GM18498 (cell line): ENCODE measurements around the gene CTSG.
A peak's percentile ranks its signal among the peaks of the same experiment; 100 is the strongest.
"Not testable (repeated sequence)": the region's sequence is repeated elsewhere in the genome, so short reads cannot be mapped to it uniquely, and the experiment has no call there.

ENCODE experiments used
- ATAC-seq: cut with Tn5 transposase; IDR thresholded peaks from one replicate; pipeline ENCODE4 v1.9.1; 2021; ENCODE audit warnings: mild to moderate bottlenecking, moderate library complexity; ENCODE audit not compliant: unreplicated experiment

The CTSG gene

DNA sequence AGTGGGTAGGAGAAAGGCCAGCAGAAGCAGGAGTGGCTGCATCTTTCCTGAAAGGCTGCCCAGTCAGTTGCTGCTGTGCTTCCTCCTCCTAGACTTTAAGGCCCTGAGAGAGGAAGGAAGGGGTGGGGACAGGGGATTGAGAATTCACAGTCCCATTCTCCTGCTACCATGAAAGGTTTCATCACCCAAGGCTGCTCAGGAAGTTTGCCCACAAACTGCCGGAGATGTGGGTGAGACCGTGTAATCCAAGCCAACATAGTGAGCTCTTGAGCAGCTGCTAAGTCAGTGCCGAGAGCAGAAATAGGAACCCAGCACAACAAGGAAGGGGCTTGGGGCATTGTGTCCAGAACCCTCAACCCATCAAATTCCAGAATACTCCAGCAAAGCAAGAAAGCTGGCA lies at the start of gene CTSG:
CTSG (minus strand) TSS at position 69 of the 400 bp plus-strand sequence; CDS start at position 42, 27 bp downstream.
- ATAC-seq: no peak

GRCh38 chr14:24613747-24614146 lies 37.7 kb upstream of the CTSG start:
- no peak for ATAC-seq

DNA sequence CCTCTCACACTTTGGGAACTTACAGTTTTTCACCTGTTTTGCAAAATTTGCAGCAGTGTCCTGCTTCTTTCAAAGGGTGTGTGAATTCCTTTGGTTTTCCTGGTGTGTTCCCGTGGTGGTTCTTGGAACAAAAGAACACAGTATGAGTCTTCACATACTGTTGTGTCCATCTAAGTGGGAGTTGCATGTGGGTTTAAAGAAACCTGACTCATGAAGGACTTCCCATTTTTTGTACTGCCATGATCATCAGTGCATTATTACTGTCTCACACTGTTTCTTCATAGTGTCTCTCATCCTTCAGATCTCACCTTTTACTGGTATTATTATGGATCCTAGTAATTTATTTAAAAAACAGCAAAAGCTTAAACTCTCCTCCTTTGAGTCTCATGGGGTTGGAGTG lies 37.2 kb upstream of the CTSG start:
- no peak for ATAC-seq

DNA sequence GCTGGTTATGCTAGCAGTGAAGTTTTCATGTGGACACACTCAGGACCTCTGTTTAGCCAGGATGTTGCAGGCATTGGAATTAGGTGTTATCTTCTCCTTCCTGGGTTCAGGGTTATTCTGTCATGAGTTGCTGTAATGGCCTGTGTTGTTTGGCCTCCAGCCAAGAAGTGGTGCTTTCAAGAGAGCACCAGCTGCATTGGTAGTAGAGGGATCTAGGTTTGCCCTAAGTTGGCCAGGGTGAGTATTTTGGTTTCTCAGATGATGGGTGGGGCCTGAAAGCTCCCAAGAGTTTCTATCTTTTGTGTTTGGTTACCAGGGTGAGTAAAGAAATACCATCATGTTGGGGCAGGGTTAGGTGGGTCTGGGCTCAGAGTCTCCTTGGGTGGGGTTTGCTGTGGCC lies 36.1 kb upstream of the CTSG start:
- ATAC-seq: peak; percentile 48

GRCh38 chr14:24609655-24610344 lies 33.8 kb upstream of the CTSG start, which contains the start of gene GZMH:
Gene GZMH (minus strand): TSS chr14:24609685. CDS start chr14:24609613, 72 bp downstream.
- ATAC-seq: peak; percentile 65

DNA sequence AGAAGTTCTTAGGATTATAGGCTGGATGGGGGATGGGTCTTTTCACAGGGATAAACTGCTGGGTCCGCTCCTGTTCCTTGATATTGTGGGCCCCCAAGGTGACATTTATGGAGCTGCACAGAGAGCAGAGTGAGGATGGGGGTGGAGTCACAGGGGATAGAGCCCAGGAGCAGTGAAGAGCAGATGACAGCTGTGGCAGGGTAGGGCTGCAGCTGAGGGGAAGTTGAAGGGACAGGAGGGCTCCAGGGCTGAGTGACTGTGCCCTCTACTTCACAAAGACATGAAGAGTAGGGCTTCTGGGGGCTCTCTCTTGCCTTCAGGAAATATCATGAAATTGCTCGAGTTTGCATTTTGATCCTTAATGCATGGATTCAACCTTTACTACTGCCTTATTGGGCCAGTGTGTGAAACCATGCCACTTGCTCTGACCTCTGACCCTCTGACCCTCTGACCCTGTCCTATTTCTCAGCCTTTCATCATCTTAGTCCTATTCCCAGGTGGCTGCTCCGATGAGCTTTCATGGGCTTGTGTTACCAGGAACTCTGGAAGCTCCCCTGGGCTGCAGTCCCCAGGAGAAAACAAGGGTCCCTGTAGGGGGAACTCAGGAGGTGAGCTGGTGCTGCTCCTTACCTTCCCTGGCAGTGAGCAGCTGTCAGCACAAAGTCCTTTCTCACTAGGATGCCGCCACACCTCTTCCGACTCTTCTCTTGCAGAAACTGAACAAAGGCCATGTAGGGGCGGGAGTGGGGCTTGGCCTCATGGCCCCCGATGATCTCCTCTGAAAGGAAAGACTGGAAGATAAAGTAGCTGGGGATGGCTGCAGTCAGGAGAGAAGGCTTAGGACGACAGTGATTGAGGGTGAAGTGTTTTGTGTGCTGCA lies 31.8 kb upstream of the CTSG start:
- ATAC-seq: no peak

DNA sequence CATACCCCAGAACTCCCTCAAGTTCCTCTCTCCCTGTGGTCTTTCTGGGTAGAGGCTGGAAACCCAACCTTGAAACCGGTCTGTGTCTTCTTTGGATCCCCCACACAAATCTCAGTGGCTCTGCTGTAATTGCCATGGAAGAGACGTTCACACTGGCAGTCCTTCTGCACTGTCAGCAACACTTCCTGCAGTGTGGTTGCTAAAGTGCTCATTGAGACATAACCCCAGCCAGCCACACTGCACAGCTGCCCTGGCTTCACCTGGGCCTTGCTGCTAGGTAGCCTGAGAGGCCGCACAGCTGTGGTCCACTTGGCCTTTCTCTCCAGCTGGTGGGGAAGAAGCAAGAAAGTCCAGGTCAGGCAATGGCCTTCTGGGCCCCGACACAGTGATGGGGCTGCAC lies 31.0 kb upstream of the CTSG start:
- ATAC-seq: no peak

GRCh38 chr14:24606297-24606696 lies 30.2 kb upstream of the CTSG start:
- ATAC-seq: no peak

- ATAC-seq: peak; percentile 88
Observed at GRCh38 chr14:24605435-24606190, 29.6 kb upstream of the CTSG start.

- ATAC-seq: no peak
Observed at GRCh38 chr14:24597403-24597802, 21.4 kb upstream of the CTSG start.

- no peak for ATAC-seq
Observed at GRCh38 chr14:24595073-24595808, 19.2 kb upstream of the CTSG start.

- not testable (repeated sequence) for ATAC-seq
Observed at GRCh38 chr14:24591004-24591403, 15.0 kb upstream of the CTSG start.

GRCh38 chr14:24584402-24584801 lies 8.4 kb upstream of the CTSG start:
- ATAC-seq: not testable (repeated sequence)

DNA sequence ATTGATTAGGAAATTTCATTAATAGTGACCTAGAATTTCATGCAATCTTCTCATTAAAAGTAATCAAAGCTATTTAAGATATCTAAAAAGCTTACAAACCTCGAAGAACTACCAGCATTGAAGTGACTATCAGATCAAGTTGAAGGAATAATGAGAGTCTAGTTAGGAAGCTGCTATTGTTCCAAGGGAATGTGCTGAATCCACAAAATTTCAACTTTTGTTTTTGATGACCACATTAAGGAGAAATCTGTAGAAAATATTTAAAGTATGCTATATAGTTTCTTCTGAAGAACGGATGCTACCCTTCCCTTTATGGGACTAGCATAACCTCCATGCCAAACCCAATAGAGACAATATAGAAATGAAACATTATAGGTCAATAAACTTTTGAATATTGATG lies 2.5 kb upstream of the CTSG start:
- no peak for ATAC-seq

- ATAC-seq: no peak
Observed at GRCh38 chr14:24576771-24577170, 721 bp upstream of the CTSG start.

- no peak for ATAC-seq
Observed at GRCh38 chr14:24574206-24574774, 1.8 kb downstream of the CTSG start.

GRCh38 chr14:24566318-24566717 lies 9.7 kb downstream of the CTSG start:
- ATAC-seq: no peak

DNA sequence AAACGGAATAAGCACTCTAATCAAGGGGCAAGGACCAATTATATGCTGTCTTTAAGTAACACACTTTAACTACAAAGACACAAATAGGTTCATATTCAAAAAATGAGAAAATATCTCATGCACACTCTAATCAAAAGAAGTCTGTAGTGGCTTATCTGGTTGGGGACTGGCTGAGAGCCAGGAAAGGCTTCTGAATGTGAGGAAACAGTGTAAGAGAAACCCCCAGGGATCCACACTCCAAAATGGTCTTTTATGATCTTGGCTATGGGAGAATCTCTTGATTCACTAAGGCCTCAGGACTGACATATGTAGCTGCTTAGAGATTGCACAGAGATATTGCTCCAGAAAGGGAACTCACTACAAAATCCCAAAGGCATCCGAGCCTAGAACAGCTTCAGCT lies 10.3 kb downstream of the CTSG start:
- ATAC-seq: no peak

GRCh38 chr14:24563505-24563904 lies 12.5 kb downstream of the CTSG start:
- no peak for ATAC-seq

- ATAC-seq: no peak
Observed at GRCh38 chr14:24556756-24557155, 19.3 kb downstream of the CTSG start.
